ENCODE data around the gene CCL15. TPM values are rescaled to one million over a fixed set of nuclear protein-coding genes. Genes with fewer than 3 reads are reported as not detected.
A peak's percentile ranks its signal among the peaks of the same experiment; 100 is the strongest.

Gene CCL15
- total and polyA plus RNA-seq, 2 of the 13 experiments (the other 11 are each of a cell fraction or from before 2014, with no cell fraction given): 29.2 to 45.9 TPM

DNA sequence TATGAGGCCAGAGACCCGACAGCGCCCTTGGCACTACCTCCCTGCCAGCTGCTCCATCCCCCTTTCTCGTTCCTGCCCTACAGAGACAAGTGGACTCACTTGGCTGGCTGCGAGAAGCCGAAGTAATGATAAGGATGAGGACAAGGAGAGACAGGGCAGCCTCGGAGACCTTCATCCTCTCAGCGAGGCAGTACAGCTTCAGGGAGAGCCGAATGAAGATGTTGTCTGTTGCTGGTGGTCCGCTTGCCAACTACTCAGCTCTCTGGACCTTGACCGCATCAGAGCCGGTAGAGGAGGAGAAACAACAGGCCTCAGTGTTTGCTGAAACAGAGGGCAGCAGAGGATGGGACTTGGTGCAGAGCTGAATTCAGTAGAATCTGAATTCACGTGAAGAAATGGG lies 20.1 kb downstream of the CCL15 start, which contains the start of gene CCL16 (continued):
- no peak for TF ChIP-seq ZNF556 (CRISPR knock-in tag; IDR thresholded peaks at IDR 0.05; ENCODE audit: borderline replicate concordance)
- no peak for TF ChIP-seq NONO (IDR thresholded peaks at IDR 0.05)
- no peak for TF ChIP-seq NONO (CRISPR knock-in tag; conservative IDR thresholded peaks at IDR 0.05)
- no peak for TF ChIP-seq ZNF761 (CRISPR knock-in tag; conservative IDR thresholded peaks at IDR 0.05)
- TF ChIP-seq, protein P1, sequence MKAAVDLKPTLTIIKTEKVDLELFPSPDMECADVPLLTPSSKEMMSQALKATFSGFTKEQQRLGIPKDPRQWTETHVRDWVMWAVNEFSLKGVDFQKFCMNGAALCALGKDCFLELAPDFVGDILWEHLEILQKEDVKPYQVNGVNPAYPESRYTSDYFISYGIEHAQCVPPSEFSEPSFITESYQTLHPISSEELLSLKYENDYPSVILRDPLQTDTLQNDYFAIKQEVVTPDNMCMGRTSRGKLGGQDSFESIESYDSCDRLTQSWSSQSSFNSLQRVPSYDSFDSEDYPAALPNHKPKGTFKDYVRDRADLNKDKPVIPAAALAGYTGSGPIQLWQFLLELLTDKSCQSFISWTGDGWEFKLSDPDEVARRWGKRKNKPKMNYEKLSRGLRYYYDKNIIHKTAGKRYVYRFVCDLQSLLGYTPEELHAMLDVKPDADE (CRISPR knock-in tag; IDR thresholded peaks at IDR 0.05): no peak
- TF ChIP-seq TAF1 (CRISPR knock-in tag; IDR thresholded peaks at IDR 0.05): peak; percentile 37; the same call in 1 of the 2 replicates
- 0 out of 2 replicates have a peak, but pooled peaks have one; percentile 22 for TF ChIP-seq KMT2A (CRISPR knock-in tag; IDR thresholded peaks at IDR 0.05)
- TF ChIP-seq ZNF83 (CRISPR knock-in tag; IDR thresholded peaks at IDR 0.05; ENCODE audit: borderline replicate concordance): no peak
- TF ChIP-seq ISX (CRISPR knock-in tag; conservative IDR thresholded peaks at IDR 0.05): no peak
- no peak for TF ChIP-seq ZNF720 (CRISPR knock-in tag; IDR thresholded peaks at IDR 0.05)
- TF ChIP-seq IRX3 (CRISPR knock-in tag; IDR thresholded peaks at IDR 0.05; ENCODE audit: borderline replicate concordance, low read depth): no peak
- no peak for TF ChIP-seq FOXP1 (IDR thresholded peaks at IDR 0.05)
- 0 out of 2 replicates have a peak, but pooled peaks have one; percentile 21 for TF ChIP-seq FOXP1 (CRISPR knock-in tag; IDR thresholded peaks at IDR 0.05)
- TF ChIP-seq KLF13 (CRISPR knock-in tag; IDR thresholded peaks at IDR 0.05): no peak
- TF ChIP-seq, protein P2, sequence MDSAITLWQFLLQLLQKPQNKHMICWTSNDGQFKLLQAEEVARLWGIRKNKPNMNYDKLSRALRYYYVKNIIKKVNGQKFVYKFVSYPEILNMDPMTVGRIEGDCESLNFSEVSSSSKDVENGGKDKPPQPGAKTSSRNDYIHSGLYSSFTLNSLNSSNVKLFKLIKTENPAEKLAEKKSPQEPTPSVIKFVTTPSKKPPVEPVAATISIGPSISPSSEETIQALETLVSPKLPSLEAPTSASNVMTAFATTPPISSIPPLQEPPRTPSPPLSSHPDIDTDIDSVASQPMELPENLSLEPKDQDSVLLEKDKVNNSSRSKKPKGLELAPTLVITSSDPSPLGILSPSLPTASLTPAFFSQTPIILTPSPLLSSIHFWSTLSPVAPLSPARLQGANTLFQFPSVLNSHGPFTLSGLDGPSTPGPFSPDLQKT (CRISPR knock-in tag; IDR thresholded peaks at IDR 0.05; ENCODE audit: borderline replicate concordance): no peak
- no peak for TF ChIP-seq ZBTB8A (CRISPR knock-in tag; IDR thresholded peaks at IDR 0.05; ENCODE audit: borderline replicate concordance, low read depth)
- TF ChIP-seq, protein P3, sequence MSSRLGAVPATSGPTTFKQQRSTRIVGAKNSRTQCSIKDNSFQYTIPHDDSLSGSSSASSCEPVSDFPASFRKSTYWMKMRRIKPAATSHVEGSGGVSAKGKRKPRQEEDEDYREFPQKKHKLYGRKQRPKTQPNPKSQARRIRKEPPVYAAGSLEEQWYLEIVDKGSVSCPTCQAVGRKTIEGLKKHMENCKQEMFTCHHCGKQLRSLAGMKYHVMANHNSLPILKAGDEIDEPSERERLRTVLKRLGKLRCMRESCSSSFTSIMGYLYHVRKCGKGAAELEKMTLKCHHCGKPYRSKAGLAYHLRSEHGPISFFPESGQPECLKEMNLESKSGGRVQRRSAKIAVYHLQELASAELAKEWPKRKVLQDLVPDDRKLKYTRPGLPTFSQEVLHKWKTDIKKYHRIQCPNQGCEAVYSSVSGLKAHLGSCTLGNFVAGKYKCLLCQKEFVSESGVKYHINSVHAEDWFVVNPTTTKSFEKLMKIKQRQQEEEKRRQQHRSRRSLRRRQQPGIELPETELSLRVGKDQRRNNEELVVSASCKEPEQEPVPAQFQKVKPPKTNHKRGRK (CRISPR knock-in tag; IDR thresholded peaks at IDR 0.05): no peak
- TF ChIP-seq, protein P4, sequence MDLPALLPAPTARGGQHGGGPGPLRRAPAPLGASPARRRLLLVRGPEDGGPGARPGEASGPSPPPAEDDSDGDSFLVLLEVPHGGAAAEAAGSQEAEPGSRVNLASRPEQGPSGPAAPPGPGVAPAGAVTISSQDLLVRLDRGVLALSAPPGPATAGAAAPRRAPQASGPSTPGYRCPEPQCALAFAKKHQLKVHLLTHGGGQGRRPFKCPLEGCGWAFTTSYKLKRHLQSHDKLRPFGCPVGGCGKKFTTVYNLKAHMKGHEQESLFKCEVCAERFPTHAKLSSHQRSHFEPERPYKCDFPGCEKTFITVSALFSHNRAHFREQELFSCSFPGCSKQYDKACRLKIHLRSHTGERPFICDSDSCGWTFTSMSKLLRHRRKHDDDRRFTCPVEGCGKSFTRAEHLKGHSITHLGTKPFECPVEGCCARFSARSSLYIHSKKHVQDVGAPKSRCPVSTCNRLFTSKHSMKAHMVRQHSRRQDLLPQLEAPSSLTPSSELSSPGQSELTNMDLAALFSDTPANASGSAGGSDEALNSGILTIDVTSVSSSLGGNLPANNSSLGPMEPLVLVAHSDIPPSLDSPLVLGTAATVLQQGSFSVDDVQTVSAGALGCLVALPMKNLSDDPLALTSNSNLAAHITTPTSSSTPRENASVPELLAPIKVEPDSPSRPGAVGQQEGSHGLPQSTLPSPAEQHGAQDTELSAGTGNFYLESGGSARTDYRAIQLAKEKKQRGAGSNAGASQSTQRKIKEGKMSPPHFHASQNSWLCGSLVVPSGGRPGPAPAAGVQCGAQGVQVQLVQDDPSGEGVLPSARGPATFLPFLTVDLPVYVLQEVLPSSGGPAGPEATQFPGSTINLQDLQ (CRISPR knock-in tag; IDR thresholded peaks at IDR 0.05): no peak
- no peak for TF ChIP-seq PAF1 (CRISPR knock-in tag; IDR thresholded peaks at IDR 0.05)
- TF ChIP-seq, protein P5, sequence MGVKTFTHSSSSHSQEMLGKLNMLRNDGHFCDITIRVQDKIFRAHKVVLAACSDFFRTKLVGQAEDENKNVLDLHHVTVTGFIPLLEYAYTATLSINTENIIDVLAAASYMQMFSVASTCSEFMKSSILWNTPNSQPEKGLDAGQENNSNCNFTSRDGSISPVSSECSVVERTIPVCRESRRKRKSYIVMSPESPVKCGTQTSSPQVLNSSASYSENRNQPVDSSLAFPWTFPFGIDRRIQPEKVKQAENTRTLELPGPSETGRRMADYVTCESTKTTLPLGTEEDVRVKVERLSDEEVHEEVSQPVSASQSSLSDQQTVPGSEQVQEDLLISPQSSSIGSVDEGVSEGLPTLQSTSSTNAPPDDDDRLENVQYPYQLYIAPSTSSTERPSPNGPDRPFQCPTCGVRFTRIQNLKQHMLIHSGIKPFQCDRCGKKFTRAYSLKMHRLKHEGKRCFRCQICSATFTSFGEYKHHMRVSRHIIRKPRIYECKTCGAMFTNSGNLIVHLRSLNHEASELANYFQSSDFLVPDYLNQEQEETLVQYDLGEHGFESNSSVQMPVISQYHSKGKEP (CRISPR knock-in tag; IDR thresholded peaks at IDR 0.05): no peak
- no peak for TF ChIP-seq PHF21A (CRISPR knock-in tag; IDR thresholded peaks at IDR 0.05)
- no peak for TF ChIP-seq HNRNPK (IDR thresholded peaks at IDR 0.05; ENCODE audit: low read depth, low read length, poor library complexity, severe bottlenecking)
- TF ChIP-seq ZNF777 (CRISPR knock-in tag; IDR thresholded peaks at IDR 0.05): no peak
- TF ChIP-seq HOXA3 (CRISPR knock-in tag; IDR thresholded peaks at IDR 0.05): peak; percentile 12; the same call in 1 of the 2 replicates
